Cardiac fibroblast (primary cell): Measurements from ENCODE around the gene KRT36.

Experiments
- DNase-seq, 2 donors: peaks; one replicate each; pipeline versions ENCODE4 v3.0.0 to v3.0.0-alpha.2; 2010; ENCODE audit warnings: low read depth in 2 of 2
- H3K4me3 ChIP-seq, 2 donors: replicated peaks in 1 of 2; 1 replicate in 1 of 2; 2 replicates in 1 of 2; pipeline ENCODE4 v1.5.1; 2011; ENCODE audit warnings: low read depth in 2 of 2, low read length in 2 of 2, mild to moderate bottlenecking in 2 of 2, moderate library complexity in 1 of 2
- TF ChIP-seq, protein P1 (sequence below): IDR thresholded peaks from one replicate; pipeline ENCODE4 v1.5.1; 2011; ENCODE audit warnings: low read depth, mild to moderate bottlenecking, low read length, inconsistent platforms

Gene KRT36

GRCh38 chr17:41444640-41445039 lies 45.1 kb downstream of the KRT36 start:
- DNase-seq, result no peak
- TF ChIP-seq, protein P1, sequence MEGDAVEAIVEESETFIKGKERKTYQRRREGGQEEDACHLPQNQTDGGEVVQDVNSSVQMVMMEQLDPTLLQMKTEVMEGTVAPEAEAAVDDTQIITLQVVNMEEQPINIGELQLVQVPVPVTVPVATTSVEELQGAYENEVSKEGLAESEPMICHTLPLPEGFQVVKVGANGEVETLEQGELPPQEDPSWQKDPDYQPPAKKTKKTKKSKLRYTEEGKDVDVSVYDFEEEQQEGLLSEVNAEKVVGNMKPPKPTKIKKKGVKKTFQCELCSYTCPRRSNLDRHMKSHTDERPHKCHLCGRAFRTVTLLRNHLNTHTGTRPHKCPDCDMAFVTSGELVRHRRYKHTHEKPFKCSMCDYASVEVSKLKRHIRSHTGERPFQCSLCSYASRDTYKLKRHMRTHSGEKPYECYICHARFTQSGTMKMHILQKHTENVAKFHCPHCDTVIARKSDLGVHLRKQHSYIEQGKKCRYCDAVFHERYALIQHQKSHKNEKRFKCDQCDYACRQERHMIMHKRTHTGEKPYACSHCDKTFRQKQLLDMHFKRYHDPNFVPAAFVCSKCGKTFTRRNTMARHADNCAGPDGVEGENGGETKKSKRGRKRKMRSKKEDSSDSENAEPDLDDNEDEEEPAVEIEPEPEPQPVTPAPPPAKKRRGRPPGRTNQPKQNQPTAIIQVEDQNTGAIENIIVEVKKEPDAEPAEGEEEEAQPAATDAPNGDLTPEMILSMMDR, result no peak
- no peak overlapping the region for H3K4me3 ChIP-seq

- no peak overlapping the region for H3K4me3 ChIP-seq
- TF ChIP-seq, protein P1, result no peak
- DNase-seq, result no peak
Measured at GRCh38 chr17:41444186-41444585, 45.5 kb downstream of the KRT36 start.

DNA sequence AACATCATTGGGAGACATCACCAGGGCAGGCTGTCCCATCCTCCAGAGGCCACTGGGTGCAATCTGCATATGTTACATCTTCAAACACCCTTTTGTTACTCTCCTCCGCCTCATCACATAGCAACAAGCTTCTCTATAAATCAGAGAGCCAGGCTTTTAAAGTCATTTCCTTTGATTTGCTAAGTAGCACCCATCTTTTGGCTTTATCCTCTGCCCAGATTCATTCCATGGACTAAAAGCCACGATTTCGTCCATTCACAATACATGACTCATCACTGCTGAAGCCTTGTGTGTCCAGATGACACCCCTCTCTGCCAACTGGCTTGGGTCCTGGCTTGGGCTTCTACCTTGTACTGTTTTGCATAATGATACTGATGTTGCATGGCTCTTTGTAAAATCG lies 47.0 kb downstream of the KRT36 start:
- DNase-seq, result peak; percentile 31 to 52
- H3K4me3 ChIP-seq, result no peak overlapping the region
- TF ChIP-seq, protein P1, result no peak

GRCh38 chr17:41440531-41441033 lies 49.1 kb downstream of the KRT36 start, which contains the start of gene KRT38:
Gene KRT38 (minus strand): TSS chr17:41440983. CDS start chr17:41440921, 62 bp downstream.
- DNase-seq, result no peak
- H3K4me3 ChIP-seq, result no peak within 1 kb of the TSS
- TF ChIP-seq, protein P1, result no peak

GRCh38 chr17:41439375-41439774 lies 50.3 kb downstream of the KRT36 start:
- TF ChIP-seq, protein P1, result no peak
- peak in 1 of 2 donors; percentile 12 for DNase-seq
- no peak overlapping the region for H3K4me3 ChIP-seq

DNA sequence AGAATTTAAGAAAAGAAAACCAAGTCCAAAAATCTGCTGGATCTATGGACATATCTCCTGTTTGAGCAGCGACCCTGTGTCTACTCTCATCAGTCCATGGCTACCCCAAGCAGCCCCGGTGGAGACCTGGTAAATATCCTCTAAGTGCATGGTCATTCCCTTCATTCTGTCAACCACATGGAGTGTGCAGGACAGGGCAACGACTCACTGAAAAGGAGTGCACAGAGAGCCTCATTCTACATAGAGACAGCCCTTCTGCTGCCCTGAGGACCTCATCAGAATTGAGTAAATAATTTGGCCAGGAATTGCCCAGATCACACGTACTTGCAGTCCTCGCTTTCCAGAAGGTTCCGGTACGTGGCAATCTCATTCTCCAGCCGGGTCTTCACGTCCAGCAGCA lies 51.9 kb downstream of the KRT36 start:
- no peak overlapping the region for H3K4me3 ChIP-seq
- no peak for DNase-seq
- TF ChIP-seq, protein P1, result no peak

DNA sequence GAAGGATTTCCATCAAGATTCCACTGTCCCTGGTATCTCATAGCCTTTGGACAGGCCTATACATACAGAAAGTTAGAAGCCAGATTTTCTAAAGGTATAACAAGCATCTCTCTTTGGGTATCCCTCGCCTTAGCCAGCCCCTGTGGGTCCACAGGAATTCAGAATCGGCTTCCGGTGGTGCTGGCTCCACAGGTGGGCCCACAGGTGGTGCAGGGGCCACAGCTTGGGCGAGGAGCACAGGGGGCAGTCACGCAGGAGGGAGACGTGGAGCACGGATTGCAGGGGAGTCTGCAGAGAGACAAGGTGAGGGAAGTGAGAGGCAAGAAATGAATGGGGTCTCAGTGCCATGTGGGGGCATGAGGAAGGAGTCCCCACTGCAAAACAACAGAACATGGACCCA lies 52.5 kb downstream of the KRT36 start:
- H3K4me3 ChIP-seq, result no peak overlapping the region
- TF ChIP-seq, protein P1, result no peak
- no peak for DNase-seq
